Measurements from ENCODE around the gene EDIL3.
"Not testable (repeated sequence)": the region's sequence is repeated elsewhere in the genome, so short reads cannot be mapped to it uniquely, and the experiment has no call there.

EDIL3 gene

DNA sequence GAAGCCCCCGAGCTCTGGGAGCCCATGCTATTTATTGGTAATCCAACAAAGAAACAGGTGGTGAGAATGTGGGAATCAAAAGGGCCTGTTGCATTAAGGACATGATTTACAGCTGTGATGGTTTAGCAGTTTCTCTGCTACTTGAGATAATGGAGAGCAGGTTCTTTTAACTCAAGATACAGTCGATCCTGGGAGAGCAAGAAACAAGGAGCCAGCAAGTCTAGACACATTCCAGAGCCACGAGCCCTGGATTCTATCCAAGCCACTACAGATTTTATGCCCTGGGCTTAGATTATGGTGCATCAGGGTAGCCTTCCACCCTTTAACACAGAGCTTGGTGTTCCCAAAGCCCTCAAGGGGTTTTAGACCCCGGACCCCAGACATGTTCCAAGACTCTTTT, 87.0 kb downstream of the EDIL3 start:
- not testable (repeated sequence) for DNase-seq

DNA sequence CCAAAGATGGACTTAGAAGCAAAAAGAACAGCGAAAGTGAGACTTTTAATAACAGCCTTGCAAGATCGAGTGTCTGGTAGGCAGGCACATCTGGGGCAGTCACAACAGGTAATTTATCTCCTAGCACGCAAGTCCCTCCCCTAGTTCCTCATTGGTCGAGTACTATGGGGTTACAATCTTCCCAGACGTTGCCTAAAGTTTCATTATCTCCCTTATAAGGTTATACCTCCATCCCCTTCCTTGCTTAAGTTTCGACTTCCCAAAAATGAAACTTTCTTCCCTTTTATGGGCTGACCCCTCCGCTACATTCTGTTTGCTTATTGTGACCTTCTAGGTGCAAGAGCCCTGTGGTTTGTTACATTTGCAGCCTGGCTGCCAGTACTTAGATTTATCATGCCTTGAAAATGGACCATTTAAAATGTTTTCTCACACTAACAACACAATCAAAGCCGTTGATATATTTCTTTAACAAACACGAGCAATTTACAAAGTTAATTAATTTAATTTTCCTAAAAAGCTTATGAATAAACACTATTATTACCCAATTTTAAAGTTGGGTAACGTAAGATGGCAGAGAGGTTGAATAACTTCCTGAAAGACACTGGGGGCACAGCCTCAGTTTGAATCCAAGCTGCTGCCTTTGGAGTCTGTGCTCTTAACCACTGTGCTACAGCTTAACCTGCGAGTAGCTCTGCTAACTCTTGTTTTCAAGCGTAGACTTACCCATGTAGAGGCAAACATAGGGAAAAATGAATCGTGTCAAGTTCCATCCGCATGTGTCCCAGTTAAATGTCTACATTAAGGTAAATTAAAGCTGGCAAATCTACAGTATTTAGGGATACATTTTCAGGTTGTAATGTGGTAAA, 91.7 kb downstream of the EDIL3 start:
- peak; percentile 52 for DNase-seq

DNA sequence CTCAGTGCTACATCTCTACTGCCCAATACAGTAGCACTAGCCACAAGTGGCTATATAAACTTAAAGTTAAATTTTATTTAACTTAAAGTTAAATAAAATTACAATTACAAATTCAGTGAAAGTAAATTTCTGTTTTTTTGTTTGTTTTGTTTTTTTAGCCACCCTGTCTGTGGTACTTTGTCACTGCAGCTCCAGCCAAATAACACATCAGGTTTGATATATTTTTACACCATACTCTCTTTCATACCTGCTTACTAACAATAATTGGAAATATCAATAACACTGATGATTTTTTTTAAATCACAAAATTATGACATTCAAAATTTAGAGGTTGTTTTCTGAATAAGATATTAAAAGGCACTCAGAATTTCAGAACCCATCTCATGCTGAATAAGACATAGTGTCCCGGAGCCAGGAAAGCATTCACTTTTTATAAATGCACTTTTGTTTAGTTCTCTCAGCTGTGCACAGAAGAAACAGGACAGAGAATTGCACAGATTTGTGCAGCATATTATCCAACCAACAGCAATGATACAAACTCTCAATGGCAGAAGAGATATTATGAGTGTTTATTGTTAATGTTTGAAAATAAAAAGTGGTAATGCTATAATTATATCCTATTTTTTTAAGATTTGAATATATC, 92.6 kb downstream of the EDIL3 start:
- DNase-seq: no peak

- DNase-seq: no peak
Measured at GRCh38 chr5:84290673-84291072, 94.0 kb downstream of the EDIL3 start.

GRCh38 chr5:84290161-84290560, 94.5 kb downstream of the EDIL3 start:
- no peak for DNase-seq

DNA sequence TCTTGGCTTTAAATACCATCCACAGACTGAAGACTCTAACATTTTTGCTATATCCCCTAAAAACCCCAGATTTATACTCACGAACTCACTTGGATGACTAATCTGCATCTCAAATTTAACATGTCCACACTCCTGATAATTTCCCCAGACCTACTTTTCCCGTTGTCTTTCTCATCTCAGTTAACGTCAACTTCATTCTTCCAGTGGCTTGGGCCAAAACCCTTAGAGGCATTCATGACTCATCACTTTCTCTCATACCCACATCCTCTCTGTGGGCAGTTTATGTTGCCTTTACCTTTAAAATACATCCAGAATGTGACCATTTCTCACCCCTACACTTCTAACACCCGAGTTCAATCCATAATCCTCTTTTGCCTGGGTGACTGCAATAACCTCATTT, 96.7 kb downstream of the EDIL3 start:
- DNase-seq: peak; percentile 28

- no peak for DNase-seq
Measured at GRCh38 chr5:84286662-84287061, 98.0 kb downstream of the EDIL3 start.

GRCh38 chr5:84285641-84286637, 98.7 kb downstream of the EDIL3 start:
- no peak for DNase-seq

DNA sequence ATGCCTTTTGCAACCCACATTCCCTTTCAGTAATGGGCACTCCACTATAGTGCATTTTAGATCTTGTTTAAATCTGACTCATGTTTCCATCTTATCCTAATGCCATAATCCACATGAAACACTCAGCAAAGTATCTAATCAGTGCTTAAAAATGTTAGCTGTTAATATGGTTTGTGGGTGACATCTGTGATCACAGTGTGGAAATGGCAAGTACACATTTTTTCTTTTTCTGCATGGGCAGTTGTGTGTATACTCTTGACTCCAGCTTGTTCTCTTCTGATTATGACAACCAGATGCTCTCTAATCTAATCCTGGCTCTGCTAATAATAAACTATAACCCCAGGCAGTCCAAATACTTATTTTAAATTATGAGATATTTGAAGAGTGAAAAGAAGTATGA, 103.3 kb downstream of the EDIL3 start:
- DNase-seq: no peak

- no peak for DNase-seq
Measured at GRCh38 chr5:84279234-84279633, 105.4 kb downstream of the EDIL3 start.

- DNase-seq: no peak
Measured at GRCh38 chr5:84275609-84276008, 109.1 kb downstream of the EDIL3 start.

GRCh38 chr5:84274585-84275468, 109.9 kb downstream of the EDIL3 start:
- DNase-seq: peak; percentile 4

DNA sequence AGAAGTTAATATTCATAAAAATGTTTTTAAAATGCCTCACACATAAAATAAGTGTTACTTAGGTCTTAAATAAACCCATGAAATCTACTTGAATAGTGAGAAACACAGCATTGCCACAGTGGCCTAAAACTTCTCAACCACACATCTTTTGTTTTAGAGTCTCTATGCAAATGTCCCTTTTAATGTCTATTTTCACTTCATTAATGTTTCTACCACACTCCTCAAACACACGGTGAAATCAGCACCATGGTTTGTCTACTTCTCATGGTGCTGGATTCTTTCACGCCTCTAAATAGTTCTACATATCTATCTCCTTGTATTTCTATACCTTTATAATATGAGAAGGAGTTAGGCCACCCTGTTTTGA, 111.2 kb downstream of the EDIL3 start:
- DNase-seq: no peak

GRCh38 chr5:84272771-84273516, 111.7 kb downstream of the EDIL3 start:
- DNase-seq: no peak

DNA sequence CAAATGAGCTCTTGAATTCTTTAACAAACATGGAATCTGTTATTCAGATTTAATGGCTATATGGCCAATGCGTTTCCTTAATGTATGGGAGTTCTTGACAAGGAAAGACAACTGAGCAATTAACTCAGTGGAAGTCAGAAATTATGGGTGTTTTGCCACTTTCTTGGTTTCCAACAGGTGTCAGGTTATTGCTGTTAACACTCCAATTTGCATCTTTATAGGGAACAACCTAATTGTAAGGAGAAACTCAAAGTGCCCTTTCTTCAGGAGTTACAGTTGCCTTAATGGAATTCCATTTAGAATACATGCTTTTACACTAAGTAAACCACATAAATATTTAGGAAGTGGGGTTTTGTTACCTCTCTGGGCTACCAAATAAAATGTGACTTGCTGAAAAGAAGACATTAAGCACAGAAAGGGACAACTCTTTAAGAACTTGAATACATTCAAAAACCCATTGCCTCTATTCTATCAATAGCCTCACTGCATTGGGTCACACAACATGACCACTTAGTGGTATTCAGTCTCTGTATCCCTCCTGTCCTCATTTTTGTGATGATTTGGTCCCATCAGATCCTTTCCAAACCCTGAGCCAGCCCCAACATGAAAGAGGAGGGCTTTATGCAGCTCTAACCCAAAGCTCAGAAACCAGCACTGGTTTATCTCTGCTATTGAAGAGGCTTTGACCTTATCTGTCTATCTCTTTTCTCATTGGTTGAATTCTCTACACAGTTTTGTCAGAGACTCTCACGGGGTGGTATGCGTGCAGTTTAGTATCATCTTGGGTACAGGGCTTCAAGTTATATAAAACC, 118.7 kb downstream of the EDIL3 start:
- DNase-seq: no peak

- no peak for DNase-seq
Measured at GRCh38 chr5:84265130-84265529, 119.5 kb downstream of the EDIL3 start.

GRCh38 chr5:84260939-84261338, 123.7 kb downstream of the EDIL3 start:
- no peak for DNase-seq

- DNase-seq: no peak
Measured at GRCh38 chr5:84260140-84260539, 124.5 kb downstream of the EDIL3 start.

DNA sequence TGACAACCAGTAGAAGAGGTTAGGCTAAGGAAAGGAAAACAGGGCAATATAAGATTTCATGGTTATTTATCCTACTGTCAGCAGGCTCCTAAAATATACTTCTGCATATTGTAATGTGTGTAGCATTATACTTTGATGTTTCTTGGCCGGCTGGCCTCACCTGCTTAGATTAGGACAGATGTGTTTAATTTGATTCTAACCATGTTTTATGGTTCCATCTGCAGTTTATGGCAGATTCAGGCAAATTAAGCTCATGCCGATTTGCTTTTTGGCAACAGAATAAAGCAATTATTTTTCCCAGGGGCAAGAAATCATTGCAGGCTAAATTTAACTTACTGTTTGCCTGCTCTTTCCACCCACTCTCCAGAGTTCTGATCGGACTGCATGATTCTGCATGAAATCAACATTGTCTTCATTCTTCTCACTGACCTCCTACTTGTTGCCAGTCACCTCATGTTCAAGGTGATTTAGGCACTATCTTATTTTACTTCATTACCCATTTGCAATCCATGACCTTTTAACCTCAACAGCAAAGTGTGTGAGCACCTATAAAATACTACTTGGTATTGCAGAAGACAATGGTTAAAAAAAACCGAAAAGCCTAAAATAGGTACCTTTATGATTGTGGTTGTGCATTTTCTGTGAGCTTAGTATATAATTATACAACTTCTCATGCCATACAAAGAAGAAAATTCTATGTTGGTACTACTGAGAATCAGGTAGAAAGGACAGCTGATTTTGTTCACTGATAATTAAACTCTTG, 125.2 kb downstream of the EDIL3 start:
- no peak for DNase-seq

GRCh38 chr5:84257061-84257460, 127.6 kb downstream of the EDIL3 start:
- no peak for DNase-seq

All from inflammatory macrophage treated with lipopolysaccharide for 4 hours (primary cell).